Inferior parietal cortex (tissue), 1 donor: ENCODE data around the gene ST3GAL3.

Source experiments
- DNase-seq: peaks from one replicate; pipeline ENCODE4 v3.0.0-alpha.2; 2016; ENCODE audit errors: extremely low spot score

ST3GAL3 gene

DNA sequence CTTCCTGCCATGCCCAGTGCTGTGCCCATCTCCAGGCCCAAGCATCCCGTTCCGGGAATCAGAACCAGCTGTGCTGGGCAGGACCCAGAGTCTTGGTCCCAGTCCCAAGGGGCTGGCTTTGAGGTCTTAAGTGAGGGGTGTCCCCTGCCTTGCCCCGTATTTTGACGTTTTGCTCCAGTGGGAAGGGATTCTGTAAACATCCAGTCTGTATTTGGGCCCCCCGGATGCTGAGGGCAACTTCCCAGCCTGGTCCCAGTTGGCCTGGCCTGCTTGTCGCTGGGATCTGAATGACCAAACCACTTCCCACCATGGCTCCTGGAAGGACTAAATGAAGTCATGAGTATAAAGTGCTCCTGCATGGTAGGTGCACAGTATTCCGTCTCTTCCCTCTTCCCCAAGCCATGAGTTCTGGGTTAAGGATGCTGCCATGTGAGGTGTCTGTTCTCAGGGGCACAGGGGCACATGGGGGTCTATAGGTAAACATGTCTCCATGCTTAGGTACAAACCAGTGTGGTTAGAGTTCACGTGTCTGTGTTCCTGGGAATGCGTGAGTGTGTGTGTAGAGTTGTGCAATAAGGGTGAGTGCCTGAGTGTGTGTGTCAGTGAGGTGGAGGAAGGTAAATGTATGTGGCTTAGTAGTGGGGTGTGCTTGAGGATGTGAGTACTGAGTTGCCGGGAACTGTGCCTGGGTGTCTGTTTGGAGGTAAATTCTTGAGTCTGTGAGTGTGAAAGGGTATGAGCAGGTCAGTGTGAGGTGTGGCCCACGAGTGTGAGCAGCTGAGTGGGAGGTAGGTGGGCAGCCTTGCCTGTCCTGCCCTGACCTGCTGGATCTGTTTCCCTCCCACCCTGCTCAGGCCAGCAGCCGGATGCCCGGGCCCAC, 273.2 kb downstream of the ST3GAL3 start:
- DNase-seq = no peak
